ENCODE data around the gene MCF2L. TPM values are rescaled to one million over a fixed set of nuclear protein-coding genes. Genes with fewer than 3 reads are reported as not detected.

Gene MCF2L
- total RNA-seq, 2 experiments from 2014 or later: 6.5 to 7.4 TPM

DNA sequence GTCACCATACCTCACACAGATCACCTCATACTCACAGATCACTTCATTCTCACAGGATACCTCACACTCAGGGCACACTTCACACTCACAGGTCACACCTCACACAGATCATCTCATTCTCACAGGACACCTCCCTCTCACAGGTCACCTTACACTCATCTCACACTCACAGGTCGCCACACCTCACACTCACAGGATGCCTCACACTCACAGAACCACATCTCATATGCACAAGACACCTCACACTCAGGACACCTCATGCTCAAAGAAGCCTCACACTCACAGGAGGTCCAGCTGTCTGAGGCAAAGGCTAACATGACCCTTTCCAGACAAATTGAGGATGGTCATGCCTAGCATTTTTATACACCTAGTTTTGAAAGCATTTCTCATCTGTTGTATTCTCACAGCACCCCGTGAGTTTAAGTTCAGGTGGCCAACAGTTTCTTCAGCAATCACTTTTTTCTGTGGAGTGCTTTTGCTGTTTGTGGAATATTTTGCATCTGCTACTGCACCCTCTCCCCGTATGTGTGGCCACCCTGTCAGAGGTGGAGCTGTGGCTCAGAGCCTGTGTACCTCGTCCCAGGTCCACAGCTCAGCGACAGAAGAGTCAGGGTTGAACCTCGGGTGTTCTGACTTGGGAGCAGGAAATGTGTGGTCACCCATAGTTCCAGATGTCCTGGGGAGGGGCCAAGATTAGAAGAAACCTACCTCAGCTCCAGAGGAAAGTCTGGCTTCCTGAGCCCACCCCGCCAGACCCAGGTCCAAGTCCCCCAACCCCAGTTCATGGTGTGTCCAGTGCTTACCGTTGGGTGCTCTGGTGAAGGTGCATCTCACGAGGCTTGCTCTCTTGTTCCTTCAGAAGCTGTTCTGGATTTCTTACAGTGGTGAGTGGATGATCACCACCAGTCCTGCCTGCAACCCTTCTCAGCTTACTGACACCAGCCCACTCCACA, 144.2 kb downstream of the MCF2L start:
- intact Hi-C loops (cut with micrococcal nuclease): loop anchor here (5.0 kb wide), 1 partner anchor 39 kb away; no protein-coding TSS in a partner anchor
- H3K9me3 Mint-ChIP-seq: no peaks in the 10 kb centered on the region
- H3K27me3 Mint-ChIP-seq (ENCODE audit: low read depth): peaks cover 3% of the 10 kb centered on the region
- H3K27ac Mint-ChIP-seq: no peak overlapping the region
- H3K4me1 Mint-ChIP-seq (ENCODE audit: low read depth): peaks cover 4% of the 10 kb centered on the region
- DNase-seq: no peak
- CTCF ChIA-PET: no interaction called here
- H3K36me3 Mint-ChIP-seq (ENCODE audit: low read depth): no peaks in the 10 kb centered on the region
- H3K4me3 Mint-ChIP-seq: no peak overlapping the region

DNA sequence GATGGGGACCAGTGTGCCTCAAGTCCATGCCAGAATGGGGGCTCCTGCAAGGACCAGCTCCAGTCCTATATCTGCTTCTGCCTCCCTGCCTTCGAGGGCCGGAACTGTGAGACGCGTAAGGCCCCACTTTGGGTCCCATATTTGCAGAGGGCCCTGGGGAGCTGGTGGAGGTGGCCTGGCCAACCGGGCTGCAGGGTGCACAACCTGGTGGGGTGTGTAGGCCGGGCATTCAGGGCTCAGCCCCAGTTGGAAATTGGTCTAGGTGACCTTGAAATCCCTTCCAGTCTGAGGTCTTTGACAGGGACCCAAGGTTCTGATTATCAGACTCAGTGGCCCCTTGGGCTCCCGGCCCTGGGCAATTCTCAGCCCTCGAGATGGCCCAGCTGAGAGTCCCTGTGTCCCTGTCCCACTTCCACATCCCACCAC, 144.8 kb downstream of the MCF2L start:
- intact Hi-C loops (cut with micrococcal nuclease): loop anchor here (5.0 kb wide), 1 partner anchor 38 kb away; no protein-coding TSS in a partner anchor
- Mint-ChIP-seq H3K27me3 (ENCODE audit: low read depth) (peaks cover 3% of the 10 kb centered on the region), H3K4me3 (no peak overlapping the region), H3K27ac (no peak overlapping the region), H3K9me3 (no peaks in the 10 kb centered on the region), H3K4me1 (ENCODE audit: low read depth) (peaks cover 4% of the 10 kb centered on the region), H3K36me3 (ENCODE audit: low read depth) (no peaks in the 10 kb centered on the region)
- no peak for DNase-seq
- CTCF ChIA-PET: no interaction called here

DNA sequence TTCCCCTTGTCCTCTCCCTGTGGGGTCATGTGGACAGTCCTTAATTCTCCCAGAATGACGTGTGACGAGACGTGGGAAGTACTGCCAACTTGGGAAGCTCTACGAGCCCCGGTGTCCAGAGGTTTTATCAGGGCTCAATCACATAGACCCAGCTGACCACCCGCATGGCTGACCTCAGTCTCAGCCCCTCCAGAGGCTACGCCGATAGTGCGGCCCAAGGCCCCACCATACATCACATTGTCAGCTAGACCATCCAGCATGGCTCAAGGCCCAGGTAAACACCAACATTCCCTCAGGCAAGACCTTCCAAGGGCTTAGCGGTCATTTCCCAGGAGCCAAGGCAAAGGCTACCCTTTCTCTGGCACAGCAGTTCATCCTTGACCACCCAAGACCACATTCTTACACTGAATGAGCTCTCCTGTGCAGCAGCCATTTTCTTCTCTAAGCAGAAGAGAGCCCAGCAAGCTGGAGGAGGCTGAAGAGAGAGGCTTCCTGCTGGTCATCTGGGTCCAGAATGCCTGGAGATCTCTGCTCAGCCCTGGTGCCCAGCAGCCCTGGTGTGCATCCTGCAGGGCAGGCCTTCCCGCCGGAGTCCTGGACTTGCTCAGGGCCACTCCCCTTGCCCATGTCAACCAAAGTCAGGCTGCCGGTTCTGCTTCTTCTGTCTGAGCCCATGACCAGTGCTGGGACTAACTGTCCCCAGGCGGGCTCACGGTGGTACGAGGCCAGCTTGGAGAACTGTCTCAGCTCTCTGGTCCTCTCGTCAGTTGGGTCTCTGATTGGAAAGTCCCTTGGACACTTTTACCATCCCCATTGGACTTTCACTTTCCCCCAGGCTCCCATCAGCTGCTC, 145.7 kb downstream of the MCF2L start:
- no peak for DNase-seq
- intact Hi-C loops (cut with micrococcal nuclease): loop anchor here (5.0 kb wide), 1 partner anchor 38 kb away; no protein-coding TSS in a partner anchor
- Mint-ChIP-seq H3K4me3 (no peak overlapping the region), H3K9me3 (no peaks in the 10 kb centered on the region), H3K27ac (no peak overlapping the region), H3K36me3 (ENCODE audit: low read depth) (no peaks in the 10 kb centered on the region), H3K27me3 (ENCODE audit: low read depth) (no peaks in the 10 kb centered on the region), H3K4me1 (ENCODE audit: low read depth) (peaks cover 1% of the 10 kb centered on the region)
- CTCF ChIA-PET: no interaction called here

DNA sequence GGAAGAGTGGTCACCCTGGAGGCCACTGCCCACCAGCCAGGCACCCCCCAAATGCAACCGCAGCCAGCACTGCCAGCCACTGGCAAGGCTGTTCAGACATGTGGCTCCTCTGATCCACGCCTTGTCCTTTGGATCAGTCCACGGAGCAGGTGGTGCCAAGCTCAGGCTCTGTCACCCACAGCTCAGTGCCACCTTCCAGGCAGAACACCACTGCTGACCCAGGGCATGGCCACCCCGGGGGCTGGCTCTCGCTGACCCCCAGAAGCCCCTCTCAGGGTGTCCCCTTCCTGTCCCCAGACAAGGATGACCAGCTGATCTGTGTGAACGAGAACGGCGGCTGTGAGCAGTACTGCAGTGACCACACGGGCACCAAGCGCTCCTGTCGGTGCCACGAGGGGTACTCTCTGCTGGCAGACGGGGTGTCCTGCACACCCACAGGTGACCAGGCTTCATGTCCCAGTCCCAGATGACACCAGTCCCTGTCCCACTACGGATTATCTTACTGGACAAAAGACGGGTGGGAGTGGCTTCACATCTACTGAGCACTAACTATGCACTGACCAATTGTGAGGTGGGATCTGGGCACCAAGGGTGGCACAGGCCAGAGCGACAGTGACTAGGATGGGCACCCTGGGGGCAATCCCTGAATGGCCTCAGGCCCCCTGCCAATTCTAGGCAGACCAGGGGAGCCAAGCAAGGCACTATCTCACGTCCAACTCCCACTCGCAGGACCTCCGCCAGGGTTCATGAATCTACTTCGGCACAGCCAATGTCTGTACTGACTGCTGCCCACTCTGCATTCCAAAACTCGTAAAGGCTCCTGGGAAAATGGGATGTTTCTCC, 146.6 kb downstream of the MCF2L start:
- no peaks in the 10 kb centered on the region for H3K27me3 Mint-ChIP-seq (ENCODE audit: low read depth)
- no peak for DNase-seq
- H3K36me3 Mint-ChIP-seq (ENCODE audit: low read depth): no peaks in the 10 kb centered on the region
- intact Hi-C loops (cut with micrococcal nuclease): no loop called here
- H3K4me1 Mint-ChIP-seq (ENCODE audit: low read depth): no peaks in the 10 kb centered on the region
- CTCF ChIA-PET: no interaction called here
- no peak overlapping the region for H3K27ac Mint-ChIP-seq
- no peaks in the 10 kb centered on the region for H3K9me3 Mint-ChIP-seq
- H3K4me3 Mint-ChIP-seq: no peak overlapping the region

DNA sequence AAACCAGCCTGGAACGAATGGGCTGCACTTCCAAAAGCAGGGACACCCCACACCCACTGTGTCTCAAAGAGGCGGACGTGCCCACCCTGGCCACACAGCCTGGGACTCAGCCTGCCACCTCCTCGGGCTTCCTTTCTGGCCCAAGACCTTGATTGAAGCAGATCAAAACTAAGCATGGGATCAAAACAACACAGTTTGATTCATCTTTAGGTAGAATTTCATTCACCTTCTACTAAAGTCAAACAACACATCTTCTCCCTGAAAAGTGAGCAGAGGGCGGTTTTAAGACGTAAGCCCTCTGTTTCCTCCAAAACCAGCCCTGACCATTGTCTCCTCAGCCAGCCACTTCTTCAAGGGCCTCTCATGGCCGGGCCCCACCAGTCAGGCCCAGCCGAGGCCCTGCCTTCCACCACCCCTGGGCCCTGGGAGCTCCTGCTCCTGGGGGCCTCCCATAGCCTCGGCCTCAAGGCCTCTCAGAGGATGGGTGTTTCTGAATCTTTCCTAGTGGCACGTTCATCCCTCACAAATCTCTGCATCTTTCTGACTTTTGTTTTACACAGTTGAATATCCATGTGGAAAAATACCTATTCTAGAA, 147.3 kb downstream of the MCF2L start:
- H3K4me1 Mint-ChIP-seq (ENCODE audit: low read depth): no peaks in the 10 kb centered on the region
- peaks cover 1% of the 10 kb centered on the region for H3K27me3 Mint-ChIP-seq (ENCODE audit: low read depth)
- no peaks in the 10 kb centered on the region for H3K36me3 Mint-ChIP-seq (ENCODE audit: low read depth)
- intact Hi-C loops (cut with micrococcal nuclease): no loop called here
- H3K9me3 Mint-ChIP-seq: no peaks in the 10 kb centered on the region
- CTCF ChIA-PET: no interaction called here
- DNase-seq: no peak
- no peak overlapping the region for H3K4me3 Mint-ChIP-seq
- no peak overlapping the region for H3K27ac Mint-ChIP-seq

DNA sequence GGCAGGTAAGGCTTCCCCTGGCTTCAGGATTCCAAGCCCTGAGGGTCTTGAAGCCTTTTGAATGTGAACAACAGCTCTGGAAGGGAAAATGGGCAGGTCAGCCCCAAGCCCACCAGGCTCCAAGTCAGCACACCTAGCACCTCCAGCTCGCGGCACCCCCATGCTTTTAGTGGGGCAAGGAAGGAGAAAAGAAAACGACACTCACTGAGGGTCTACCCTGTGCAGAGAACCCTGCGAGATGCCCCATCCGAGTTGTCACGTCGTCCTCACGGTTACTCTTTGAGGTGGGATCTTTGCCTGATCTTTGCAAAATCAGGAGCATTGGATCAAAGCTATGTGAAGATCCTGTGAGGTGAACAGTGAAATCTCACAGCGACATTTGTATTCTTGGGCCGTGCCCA, 147.9 kb downstream of the MCF2L start:
- H3K4me3 Mint-ChIP-seq: no peak overlapping the region
- H3K9me3 Mint-ChIP-seq: no peaks in the 10 kb centered on the region
- intact Hi-C loops (cut with micrococcal nuclease): no loop called here
- no peaks in the 10 kb centered on the region for H3K4me1 Mint-ChIP-seq (ENCODE audit: low read depth)
- no peaks in the 10 kb centered on the region for H3K36me3 Mint-ChIP-seq (ENCODE audit: low read depth)
- CTCF ChIA-PET: no interaction called here
- no peak for DNase-seq
- peaks cover 3% of the 10 kb centered on the region for H3K27me3 Mint-ChIP-seq (ENCODE audit: low read depth)
- H3K27ac Mint-ChIP-seq: no peak overlapping the region

DNA sequence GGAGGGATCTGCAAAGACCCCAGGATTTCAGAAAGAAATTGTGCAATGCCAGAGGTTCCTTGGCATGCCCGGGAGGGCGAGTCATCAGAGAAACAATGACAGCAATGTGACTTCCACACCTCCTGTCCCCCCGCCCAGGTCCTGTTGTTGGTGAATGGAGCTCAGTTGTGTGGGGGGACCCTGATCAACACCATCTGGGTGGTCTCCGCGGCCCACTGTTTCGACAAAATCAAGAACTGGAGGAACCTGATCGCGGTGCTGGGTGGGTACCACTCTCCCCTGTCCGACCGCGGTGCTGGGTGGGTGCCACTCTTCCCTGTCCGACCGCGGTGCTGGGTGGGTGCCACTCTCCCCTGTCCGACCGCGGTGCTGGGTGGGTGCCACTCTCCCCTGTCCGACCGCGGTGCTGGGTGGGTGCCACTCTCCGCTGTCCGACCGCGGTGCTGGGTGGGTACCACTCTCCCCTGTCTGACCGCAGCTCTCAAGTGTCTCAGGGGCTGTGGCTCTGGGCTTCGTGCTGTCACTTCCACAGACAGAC, 148.4 kb downstream of the MCF2L start:
- CTCF ChIA-PET: no interaction called here
- Mint-ChIP-seq H3K36me3 (ENCODE audit: low read depth) (no peaks in the 10 kb centered on the region), H3K27ac (no peak overlapping the region), H3K4me1 (ENCODE audit: low read depth) (no peaks in the 10 kb centered on the region), H3K4me3 (no peak overlapping the region), H3K9me3 (no peaks in the 10 kb centered on the region), H3K27me3 (ENCODE audit: low read depth) (peaks cover 3% of the 10 kb centered on the region)
- intact Hi-C loops (cut with micrococcal nuclease): no loop called here
- no peak for DNase-seq

DNA sequence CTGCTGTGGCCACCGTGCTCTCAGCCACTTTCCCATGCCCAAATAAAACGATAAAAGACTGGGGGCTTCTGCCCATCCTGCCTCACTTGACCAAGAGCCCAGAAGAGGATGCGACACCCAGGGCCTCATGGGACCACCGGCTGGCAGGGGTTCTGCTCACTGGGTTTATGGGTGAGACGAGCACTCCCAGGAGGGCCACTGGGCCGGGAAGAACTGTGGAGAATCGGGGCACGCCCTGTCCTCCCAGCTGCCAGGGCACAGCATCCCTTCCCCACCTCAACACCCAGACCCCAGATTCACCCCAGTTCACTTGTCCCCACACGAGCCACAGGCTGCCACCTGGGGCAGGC, 148.9 kb downstream of the MCF2L start:
- Mint-ChIP-seq H3K4me1 (ENCODE audit: low read depth) (no peaks in the 10 kb centered on the region), H3K27me3 (ENCODE audit: low read depth) (peaks cover 3% of the 10 kb centered on the region), H3K9me3 (no peaks in the 10 kb centered on the region), H3K4me3 (no peak overlapping the region), H3K27ac (no peak overlapping the region), H3K36me3 (ENCODE audit: low read depth) (no peaks in the 10 kb centered on the region)
- CTCF ChIA-PET: no interaction called here
- intact Hi-C loops (cut with micrococcal nuclease): no loop called here
- DNase-seq: no peak

DNA sequence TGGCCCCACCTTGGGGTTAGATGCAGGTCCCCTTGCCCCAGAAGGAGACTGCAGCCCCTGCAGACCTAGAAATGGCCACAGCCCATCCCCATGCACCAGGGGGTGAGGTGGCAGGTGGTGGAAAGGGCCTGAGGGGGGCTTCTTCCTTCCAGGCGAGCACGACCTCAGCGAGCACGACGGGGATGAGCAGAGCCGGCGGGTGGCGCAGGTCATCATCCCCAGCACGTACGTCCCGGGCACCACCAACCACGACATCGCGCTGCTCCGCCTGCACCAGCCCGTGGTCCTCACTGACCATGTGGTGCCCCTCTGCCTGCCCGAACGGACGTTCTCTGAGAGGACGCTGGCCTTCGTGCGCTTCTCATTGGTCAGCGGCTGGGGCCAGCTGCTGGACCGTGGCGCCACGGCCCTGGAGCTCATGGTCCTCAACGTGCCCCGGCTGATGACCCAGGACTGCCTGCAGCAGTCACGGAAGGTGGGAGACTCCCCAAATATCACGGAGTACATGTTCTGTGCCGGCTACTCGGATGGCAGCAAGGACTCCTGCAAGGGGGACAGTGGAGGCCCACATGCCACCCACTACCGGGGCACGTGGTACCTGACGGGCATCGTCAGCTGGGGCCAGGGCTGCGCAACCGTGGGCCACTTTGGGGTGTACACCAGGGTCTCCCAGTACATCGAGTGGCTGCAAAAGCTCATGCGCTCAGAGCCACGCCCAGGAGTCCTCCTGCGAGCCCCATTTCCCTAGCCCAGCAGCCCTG, 149.4 kb downstream of the MCF2L start:
- H3K9me3 Mint-ChIP-seq: no peaks in the 10 kb centered on the region
- no peak for DNase-seq
- H3K36me3 Mint-ChIP-seq (ENCODE audit: low read depth): no peaks in the 10 kb centered on the region
- intact Hi-C loops (cut with micrococcal nuclease): no loop called here
- CTCF ChIA-PET: no interaction called here
- H3K27ac Mint-ChIP-seq: no peak overlapping the region
- H3K4me3 Mint-ChIP-seq: no peak overlapping the region
- H3K27me3 Mint-ChIP-seq (ENCODE audit: low read depth): peaks cover 3% of the 10 kb centered on the region
- H3K4me1 Mint-ChIP-seq (ENCODE audit: low read depth): no peaks in the 10 kb centered on the region

DNA sequence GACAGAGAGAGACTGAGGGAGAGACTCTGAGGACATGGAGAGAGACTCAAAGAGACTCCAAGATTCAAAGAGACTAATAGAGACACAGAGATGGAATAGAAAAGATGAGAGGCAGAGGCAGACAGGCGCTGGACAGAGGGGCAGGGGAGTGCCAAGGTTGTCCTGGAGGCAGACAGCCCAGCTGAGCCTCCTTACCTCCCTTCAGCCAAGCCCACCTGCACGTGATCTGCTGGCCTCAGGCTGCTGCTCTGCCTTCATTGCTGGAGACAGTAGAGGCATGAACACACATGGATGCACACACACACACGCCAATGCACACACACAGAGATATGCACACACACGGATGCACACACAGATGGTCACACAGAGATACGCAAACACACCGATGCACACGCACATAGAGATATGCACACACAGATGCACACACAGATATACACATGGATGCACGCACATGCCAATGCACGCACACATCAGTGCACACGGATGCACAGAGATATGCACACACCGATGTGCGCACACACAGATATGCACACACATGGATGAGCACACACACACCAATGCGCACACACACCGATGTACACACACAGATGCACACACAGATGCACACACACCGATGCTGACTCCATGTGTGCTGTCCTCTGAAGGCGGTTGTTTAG, 150.3 kb downstream of the MCF2L start:
- no peaks in the 10 kb centered on the region for H3K4me1 Mint-ChIP-seq (ENCODE audit: low read depth)
- no peak overlapping the region for H3K4me3 Mint-ChIP-seq
- no peaks in the 10 kb centered on the region for H3K9me3 Mint-ChIP-seq
- peaks cover 3% of the 10 kb centered on the region for H3K27me3 Mint-ChIP-seq (ENCODE audit: low read depth)
- no peak for DNase-seq
- H3K27ac Mint-ChIP-seq: no peak overlapping the region
- H3K36me3 Mint-ChIP-seq (ENCODE audit: low read depth): no peaks in the 10 kb centered on the region
- CTCF ChIA-PET: no interaction called here
- intact Hi-C loops (cut with micrococcal nuclease): no loop called here

DNA sequence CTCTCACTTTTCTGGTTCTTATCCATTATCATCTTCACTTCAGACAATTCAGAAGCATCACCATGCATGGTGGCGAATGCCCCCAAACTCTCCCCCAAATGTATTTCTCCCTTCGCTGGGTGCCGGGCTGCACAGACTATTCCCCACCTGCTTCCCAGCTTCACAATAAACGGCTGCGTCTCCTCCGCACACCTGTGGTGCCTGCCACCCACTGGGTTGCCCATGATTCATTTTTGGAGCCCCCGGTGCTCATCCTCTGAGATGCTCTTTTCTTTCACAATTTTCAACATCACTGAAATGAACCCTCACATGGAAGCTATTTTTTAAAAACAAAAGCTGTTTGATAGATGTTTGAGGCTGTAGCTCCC, 150.8 kb downstream of the MCF2L start:
- intact Hi-C loops (cut with micrococcal nuclease): no loop called here
- DNase-seq: no peak
- no peaks in the 10 kb centered on the region for H3K4me1 Mint-ChIP-seq (ENCODE audit: low read depth)
- peaks cover 3% of the 10 kb centered on the region for H3K27me3 Mint-ChIP-seq (ENCODE audit: low read depth)
- no peak overlapping the region for H3K27ac Mint-ChIP-seq
- H3K36me3 Mint-ChIP-seq (ENCODE audit: low read depth): no peaks in the 10 kb centered on the region
- no peaks in the 10 kb centered on the region for H3K9me3 Mint-ChIP-seq
- CTCF ChIA-PET: interaction anchor here (0.6 kb wide), 1 partner anchor 413 kb away, joined by 4 read pairs; no protein-coding TSS in a partner anchor
- H3K4me3 Mint-ChIP-seq: no peak overlapping the region
